K562 (cell line): ENCODE data around the gene UBE2H. TPM values are rescaled to one million over a fixed set of nuclear protein-coding genes. Genes with fewer than 3 reads are reported as not detected.
A peak's percentile ranks its signal among the peaks of the same experiment; 100 is the strongest.

Experiments
- ATF3 ChIP-seq, 2 experiments: fragments of 450-650 bp in 1 of 2; sonication (generic) in 1 of 2; formaldehyde crosslinking in 1 of 2; IDR thresholded peaks in 1 of 2; conservative IDR thresholded peaks in 1 of 2; 2 replicates each; pipeline versions ENCODE4 v1.6.1 to v1.8.1; 2016 to 2023; ENCODE audit warnings: mild to moderate bottlenecking in 2 of 2, moderate library complexity in 2 of 2, inconsistent platforms in 1 of 2, missing genetic modification reagents in 1 of 2
- ATF7 ChIP-seq: fragments of 450-650 bp; IDR thresholded peaks from 2 replicates; pipeline ENCODE4 v1.7.1; 2014; ENCODE audit warnings: mild to moderate bottlenecking, moderate library complexity
- CBX3 ChIP-seq, 2 experiments: IDR thresholded peaks; 1 replicate in 1 of 2; 2 replicates in 1 of 2; pipeline ENCODE4 v1.6.1; 2012; ENCODE audit warnings: inconsistent platforms in 2 of 2, low read length in 2 of 2, borderline replicate concordance in 1 of 2, control low read depth in 1 of 2
- KDM4B ChIP-seq, 2 experiments: fragments of 450-650 bp in 1 of 2; sonication (generic) in 1 of 2; IDR thresholded peaks; 2 replicates each; pipeline ENCODE4 v1.6.1; 2016 to 2017; ENCODE audit warnings: borderline replicate concordance in 2 of 2, antibody characterized with exemption in 1 of 2, low read depth in 1 of 2, mild to moderate bottlenecking in 1 of 2
- POU5F1 ChIP-seq: fragments of 150-350 bp; IDR thresholded peaks from 2 replicates; pipeline ENCODE4 v1.6.1; 2014; ENCODE audit warnings: borderline replicate concordance, low read length, low read depth, mild to moderate bottlenecking; ENCODE audit not compliant: partially characterized antibody
- SIX5 ChIP-seq, 2 experiments: IDR thresholded peaks; 2 replicates each; pipeline ENCODE4 v1.6.1; 2011; ENCODE audit warnings: low read length in 2 of 2, borderline replicate concordance in 1 of 2, low read depth in 1 of 2, mild to moderate bottlenecking in 1 of 2, moderate library complexity in 1 of 2; ENCODE audit not compliant: insufficient read depth in 1 of 2
- THAP7 ChIP-seq: fragments of 250-450 bp; sonication (Bioruptor Pico); IDR thresholded peaks from 2 replicates; pipeline ENCODE4 v1.5.0; 2021
- ZNF717 ChIP-seq: fragments of 250-450 bp; sonication (Bioruptor Pico); IDR thresholded peaks from 2 replicates; pipeline ENCODE4 v1.5.0; 2021
- polyA plus RNA-seq, 8 experiments: library from polyadenylated mRNA; depleted of rRNA in 4 of 8; stranded (reverse) in 5 of 8; unstranded in 3 of 8; fragments of >200 nt; fragmentation: Nextera tagmentation in 2 of 8; fragmentation: Illumina TruSeq in 1 of 8; extraction: Ambion mirVana in 2 of 8; extraction: Trizol in 1 of 8; gene quantifications; 2 replicates each; pipeline versions ENCODE4 v1.2.1 to v1.2.3, GENCODE V29; 2011 to 2014; ENCODE audit warnings: inconsistent platforms in 1 of 8, missing spikeins in 1 of 8
- total RNA-seq, 7 experiments: library from RNA; depleted of rRNA in 6 of 7; stranded (reverse); fragments of >200 nt in 6 of 7; fragmentation: Illumina TruSeq in 2 of 7; extraction: Trizol in 2 of 7; gene quantifications; 2 replicates each; pipeline versions ENCODE4 v1.2.1 to v1.2.3, GENCODE V29; 2011 to 2021; ENCODE audit warnings: low replicate concordance in 1 of 7
- TF ChIP-seq, protein P1 (sequence below): fragments of 450-650 bp; IDR thresholded peaks from 2 replicates; pipeline ENCODE4 v1.6.1; 2016; ENCODE audit warnings: antibody characterized with exemption
- TF ChIP-seq, protein P2 (sequence below): fragments of 450-650 bp; IDR thresholded peaks from 2 replicates; pipeline ENCODE4 v1.7.1; 2018; ENCODE audit warnings: mild to moderate bottlenecking, low read depth; ENCODE audit not compliant: partially characterized antibody
- TF ChIP-seq, protein P3 (sequence below): fragments of 150-350 bp; IDR thresholded peaks from 2 replicates; pipeline ENCODE4 v1.6.1; 2014; ENCODE audit warnings: low read depth, mild to moderate bottlenecking, low read length, borderline replicate concordance
- TF ChIP-seq, protein P4 (sequence below): sonication (generic); formaldehyde crosslinking; IDR thresholded peaks from 2 replicates; pipeline ENCODE4 v1.8.0; 2022; ENCODE audit warnings: missing genetic modification reagents, mild to moderate bottlenecking, borderline replicate concordance

The UBE2H gene
- total and polyA plus RNA-seq, 9 of the 15 experiments (the other 6 are each of a cell fraction or from before 2014, with no cell fraction given) = 6.3 to 33.0 (median 13.3) TPM

GRCh38 chr7:129875745-129876411 lies 76.9 kb downstream of the UBE2H start (continued):
- TF ChIP-seq, protein P1, sequence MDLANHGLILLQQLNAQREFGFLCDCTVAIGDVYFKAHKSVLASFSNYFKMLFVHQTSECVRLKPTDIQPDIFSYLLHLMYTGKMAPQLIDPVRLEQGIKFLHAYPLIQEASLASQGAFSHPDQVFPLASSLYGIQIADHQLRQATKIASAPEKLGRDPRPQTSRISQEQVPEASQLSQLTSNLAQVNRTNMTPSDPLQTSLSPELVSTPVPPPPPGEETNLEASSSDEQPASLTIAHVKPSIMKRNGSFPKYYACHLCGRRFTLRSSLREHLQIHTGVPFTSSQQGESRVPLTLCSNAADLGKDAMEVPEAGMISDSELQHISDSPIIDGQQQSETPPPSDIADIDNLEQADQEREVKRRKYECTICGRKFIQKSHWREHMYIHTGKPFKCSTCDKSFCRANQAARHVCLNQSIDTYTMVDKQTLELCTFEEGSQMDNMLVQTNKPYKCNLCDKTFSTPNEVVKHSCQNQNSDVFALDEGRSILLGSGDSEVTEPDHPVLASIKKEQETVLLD = 0 out of 2 replicates have a peak, but pooled peaks have one; percentile 49
- TF ChIP-seq POU5F1 = no peak
- TF ChIP-seq, protein P2, sequence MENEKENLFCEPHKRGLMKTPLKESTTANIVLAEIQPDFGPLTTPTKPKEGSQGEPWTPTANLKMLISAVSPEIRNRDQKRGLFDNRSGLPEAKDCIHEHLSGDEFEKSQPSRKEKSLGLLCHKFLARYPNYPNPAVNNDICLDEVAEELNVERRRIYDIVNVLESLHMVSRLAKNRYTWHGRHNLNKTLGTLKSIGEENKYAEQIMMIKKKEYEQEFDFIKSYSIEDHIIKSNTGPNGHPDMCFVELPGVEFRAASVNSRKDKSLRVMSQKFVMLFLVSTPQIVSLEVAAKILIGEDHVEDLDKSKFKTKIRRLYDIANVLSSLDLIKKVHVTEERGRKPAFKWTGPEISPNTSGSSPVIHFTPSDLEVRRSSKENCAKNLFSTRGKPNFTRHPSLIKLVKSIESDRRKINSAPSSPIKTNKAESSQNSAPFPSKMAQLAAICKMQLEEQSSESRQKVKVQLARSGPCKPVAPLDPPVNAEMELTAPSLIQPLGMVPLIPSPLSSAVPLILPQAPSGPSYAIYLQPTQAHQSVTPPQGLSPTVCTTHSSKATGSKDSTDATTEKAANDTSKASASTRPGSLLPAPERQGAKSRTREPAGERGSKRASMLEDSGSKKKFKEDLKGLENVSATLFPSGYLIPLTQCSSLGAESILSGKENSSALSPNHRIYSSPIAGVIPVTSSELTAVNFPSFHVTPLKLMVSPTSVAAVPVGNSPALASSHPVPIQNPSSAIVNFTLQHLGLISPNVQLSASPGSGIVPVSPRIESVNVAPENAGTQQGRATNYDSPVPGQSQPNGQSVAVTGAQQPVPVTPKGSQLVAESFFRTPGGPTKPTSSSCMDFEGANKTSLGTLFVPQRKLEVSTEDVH = peak; percentile 23
- TF ChIP-seq ATF7 = 0 out of 2 replicates have a peak, but pooled peaks have one; percentile 44
- no peak for TF ChIP-seq SIX5 (IDR thresholded peaks at IDR 0.05; ENCODE audit: borderline replicate concordance in 1 of 2, insufficient read depth in 1 of 2, low read depth in 1 of 2, low read length in 2 of 2)
- no peak for TF ChIP-seq KDM4B (IDR thresholded peaks at IDR 0.05; ENCODE audit: borderline replicate concordance in 2 of 2, low read depth in 1 of 2)
- peak in 1 of 2 experiments; percentile 4; a peak in 1 of 3 replicates for TF ChIP-seq CBX3 (IDR thresholded peaks at IDR 0.05; ENCODE audit: borderline replicate concordance in 1 of 2, low read length in 2 of 2)
- no peak for TF ChIP-seq ZNF717 (CRISPR knock-in tag)
- TF ChIP-seq, protein P3, sequence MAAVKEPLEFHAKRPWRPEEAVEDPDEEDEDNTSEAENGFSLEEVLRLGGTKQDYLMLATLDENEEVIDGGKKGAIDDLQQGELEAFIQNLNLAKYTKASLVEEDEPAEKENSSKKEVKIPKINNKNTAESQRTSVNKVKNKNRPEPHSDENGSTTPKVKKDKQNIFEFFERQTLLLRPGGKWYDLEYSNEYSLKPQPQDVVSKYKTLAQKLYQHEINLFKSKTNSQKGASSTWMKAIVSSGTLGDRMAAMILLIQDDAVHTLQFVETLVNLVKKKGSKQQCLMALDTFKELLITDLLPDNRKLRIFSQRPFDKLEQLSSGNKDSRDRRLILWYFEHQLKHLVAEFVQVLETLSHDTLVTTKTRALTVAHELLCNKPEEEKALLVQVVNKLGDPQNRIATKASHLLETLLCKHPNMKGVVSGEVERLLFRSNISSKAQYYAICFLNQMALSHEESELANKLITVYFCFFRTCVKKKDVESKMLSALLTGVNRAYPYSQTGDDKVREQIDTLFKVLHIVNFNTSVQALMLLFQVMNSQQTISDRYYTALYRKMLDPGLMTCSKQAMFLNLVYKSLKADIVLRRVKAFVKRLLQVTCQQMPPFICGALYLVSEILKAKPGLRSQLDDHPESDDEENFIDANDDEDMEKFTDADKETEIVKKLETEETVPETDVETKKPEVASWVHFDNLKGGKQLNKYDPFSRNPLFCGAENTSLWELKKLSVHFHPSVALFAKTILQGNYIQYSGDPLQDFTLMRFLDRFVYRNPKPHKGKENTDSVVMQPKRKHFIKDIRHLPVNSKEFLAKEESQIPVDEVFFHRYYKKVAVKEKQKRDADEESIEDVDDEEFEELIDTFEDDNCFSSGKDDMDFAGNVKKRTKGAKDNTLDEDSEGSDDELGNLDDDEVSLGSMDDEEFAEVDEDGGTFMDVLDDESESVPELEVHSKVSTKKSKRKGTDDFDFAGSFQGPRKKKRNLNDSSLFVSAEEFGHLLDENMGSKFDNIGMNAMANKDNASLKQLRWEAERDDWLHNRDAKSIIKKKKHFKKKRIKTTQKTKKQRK = no peak
- peak; percentile 88 for TF ChIP-seq ATF3 (IDR thresholded peaks at IDR 0.05)
- TF ChIP-seq ATF3 (CRISPR knock-in tag; conservative IDR thresholded peaks at IDR 0.05) = peak; percentile 62; the same call in 1 of the 2 replicates
- TF ChIP-seq, protein P4, sequence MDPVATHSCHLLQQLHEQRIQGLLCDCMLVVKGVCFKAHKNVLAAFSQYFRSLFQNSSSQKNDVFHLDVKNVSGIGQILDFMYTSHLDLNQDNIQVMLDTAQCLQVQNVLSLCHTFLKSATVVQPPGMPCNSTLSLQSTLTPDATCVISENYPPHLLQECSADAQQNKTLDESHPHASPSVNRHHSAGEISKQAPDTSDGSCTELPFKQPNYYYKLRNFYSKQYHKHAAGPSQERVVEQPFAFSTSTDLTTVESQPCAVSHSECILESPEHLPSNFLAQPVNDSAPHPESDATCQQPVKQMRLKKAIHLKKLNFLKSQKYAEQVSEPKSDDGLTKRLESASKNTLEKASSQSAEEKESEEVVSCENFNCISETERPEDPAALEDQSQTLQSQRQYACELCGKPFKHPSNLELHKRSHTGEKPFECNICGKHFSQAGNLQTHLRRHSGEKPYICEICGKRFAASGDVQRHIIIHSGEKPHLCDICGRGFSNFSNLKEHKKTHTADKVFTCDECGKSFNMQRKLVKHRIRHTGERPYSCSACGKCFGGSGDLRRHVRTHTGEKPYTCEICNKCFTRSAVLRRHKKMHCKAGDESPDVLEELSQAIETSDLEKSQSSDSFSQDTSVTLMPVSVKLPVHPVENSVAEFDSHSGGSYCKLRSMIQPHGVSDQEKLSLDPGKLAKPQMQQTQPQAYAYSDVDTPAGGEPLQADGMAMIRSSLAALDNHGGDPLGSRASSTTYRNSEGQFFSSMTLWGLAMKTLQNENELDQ (CRISPR knock-in tag) = no peak
- no peak for TF ChIP-seq THAP7 (CRISPR knock-in tag)
